NB4 (cell line): Measurements from ENCODE around the gene NLRP6.

ENCODE experiments used
- POLR2A ChIP-seq: IDR thresholded peaks from 2 replicates; pipeline ENCODE4 v1.6.1; 2011; ENCODE audit warnings: mild to moderate bottlenecking; ENCODE audit not compliant: insufficient read length; ENCODE audit errors: extremely low read depth
- TF ChIP-seq, protein P1 (sequence below): IDR thresholded peaks from one replicate; pipeline ENCODE4 v1.5.1; 2012; ENCODE audit warnings: low read depth, low read length

DNA sequence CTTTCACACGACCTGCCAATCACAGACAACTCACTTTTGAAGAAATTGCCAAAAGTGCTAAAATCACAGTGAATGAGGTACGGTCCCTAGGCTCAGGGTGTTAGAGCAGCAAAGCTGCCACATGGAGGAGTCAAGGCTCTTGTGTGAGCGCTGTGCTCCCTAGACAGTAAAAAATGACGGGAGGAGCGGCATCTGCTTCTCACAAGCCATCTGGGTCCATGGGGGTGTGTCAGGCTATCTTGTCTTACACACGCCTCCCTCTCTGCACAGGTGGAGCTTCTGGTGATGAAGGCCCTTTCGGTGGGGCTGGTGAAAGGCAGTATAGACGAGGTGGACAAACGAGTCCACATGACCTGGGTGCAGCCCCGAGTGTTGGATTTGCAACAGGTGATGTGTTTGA, 26.7 kb upstream of the NLRP6 start:
- TF ChIP-seq, protein P1, sequence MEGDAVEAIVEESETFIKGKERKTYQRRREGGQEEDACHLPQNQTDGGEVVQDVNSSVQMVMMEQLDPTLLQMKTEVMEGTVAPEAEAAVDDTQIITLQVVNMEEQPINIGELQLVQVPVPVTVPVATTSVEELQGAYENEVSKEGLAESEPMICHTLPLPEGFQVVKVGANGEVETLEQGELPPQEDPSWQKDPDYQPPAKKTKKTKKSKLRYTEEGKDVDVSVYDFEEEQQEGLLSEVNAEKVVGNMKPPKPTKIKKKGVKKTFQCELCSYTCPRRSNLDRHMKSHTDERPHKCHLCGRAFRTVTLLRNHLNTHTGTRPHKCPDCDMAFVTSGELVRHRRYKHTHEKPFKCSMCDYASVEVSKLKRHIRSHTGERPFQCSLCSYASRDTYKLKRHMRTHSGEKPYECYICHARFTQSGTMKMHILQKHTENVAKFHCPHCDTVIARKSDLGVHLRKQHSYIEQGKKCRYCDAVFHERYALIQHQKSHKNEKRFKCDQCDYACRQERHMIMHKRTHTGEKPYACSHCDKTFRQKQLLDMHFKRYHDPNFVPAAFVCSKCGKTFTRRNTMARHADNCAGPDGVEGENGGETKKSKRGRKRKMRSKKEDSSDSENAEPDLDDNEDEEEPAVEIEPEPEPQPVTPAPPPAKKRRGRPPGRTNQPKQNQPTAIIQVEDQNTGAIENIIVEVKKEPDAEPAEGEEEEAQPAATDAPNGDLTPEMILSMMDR: no peak
- TF ChIP-seq POLR2A: no peak
